HL-60/S4 treated with phorbol 12-myristate 13-acetate at 8.2 ng/mL for 4 days and 3 days (cell line): ENCODE data around the gene PREX1.
"Not testable (repeated sequence)": the region's sequence is repeated elsewhere in the genome, so short reads cannot be mapped to it uniquely, and the experiment has no call there.

ENCODE experiments used
- in situ Hi-C: fragments of 300-500 bp; cut with MboI; formaldehyde crosslinking; loops from 2 replicates; pipeline ENCODE4 v1.15.0; 2022; ENCODE audit warnings: low sequenced_read_pairs

The PREX1 gene

DNA sequence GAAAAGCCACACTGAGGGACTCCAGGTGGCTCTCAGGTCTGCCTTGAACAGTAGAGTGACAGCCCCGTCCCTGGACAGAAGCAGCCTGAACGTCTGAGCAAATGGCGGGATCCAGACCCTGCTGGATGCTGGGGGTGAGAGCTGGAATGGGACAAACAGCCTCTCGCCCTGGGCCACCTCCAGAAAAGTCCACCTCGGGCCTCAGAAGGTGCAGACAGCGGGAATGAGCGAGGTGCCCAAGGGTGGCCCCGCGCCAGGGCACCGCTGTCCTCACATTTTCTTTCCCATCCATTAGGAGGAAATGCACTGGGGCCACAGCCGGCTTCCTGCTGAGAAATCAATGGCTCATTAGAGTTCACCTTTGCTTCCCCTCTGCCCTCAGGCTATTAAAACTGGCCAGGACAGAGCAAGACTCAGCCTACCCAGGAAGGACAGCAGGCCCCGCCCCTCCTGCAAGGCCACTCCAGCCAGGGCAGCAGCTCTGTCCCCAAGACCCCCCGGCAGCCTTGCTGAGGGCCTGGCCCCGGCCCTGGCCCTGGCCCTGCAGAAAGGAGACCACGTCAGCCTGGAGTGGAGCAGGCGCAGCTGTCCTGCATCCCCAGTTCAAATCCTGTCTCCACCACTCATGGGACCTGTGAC lies 229.4 kb downstream of the PREX1 start:
- in situ Hi-C loops, result not testable (repeated sequence)

DNA sequence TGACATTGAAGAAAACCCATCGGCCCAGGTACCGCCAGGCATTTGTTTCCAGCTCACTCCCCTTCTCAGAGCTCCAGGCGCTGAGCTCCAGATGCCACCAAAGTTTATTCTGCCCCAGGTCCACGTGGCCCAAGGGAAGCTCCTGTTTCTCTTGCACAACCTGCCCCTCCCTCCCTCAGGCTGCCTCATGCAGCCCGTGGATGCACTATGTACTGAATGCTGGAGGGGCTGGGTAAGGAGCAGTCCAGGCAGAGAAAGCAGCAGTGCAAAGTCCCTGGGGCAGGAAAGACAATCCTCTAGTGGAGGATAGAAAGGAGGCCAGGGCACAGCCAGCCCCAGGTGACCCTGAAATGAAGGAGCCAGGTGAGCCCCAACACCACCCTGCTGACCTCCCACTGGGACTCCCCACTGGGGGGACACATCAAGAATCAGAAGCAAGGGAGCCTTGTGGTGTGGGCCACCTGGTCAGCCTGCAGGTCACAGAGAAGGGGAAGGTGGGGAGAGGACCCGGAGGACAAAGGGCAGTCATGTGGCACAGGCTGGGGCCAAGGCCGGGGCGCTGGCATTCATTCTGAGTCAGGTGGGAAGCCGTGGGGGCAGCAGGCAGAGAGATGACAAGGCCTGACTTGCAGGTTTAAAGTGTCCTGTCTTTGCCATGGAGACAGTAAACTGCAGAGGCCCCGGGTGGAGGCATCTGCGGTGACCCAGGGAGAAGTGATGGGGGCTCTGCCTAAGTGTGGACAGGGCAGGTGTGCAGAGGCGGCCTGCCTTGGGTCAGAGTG lies 230.1 kb downstream of the PREX1 start:
- in situ Hi-C loops, result no loop called here

DNA sequence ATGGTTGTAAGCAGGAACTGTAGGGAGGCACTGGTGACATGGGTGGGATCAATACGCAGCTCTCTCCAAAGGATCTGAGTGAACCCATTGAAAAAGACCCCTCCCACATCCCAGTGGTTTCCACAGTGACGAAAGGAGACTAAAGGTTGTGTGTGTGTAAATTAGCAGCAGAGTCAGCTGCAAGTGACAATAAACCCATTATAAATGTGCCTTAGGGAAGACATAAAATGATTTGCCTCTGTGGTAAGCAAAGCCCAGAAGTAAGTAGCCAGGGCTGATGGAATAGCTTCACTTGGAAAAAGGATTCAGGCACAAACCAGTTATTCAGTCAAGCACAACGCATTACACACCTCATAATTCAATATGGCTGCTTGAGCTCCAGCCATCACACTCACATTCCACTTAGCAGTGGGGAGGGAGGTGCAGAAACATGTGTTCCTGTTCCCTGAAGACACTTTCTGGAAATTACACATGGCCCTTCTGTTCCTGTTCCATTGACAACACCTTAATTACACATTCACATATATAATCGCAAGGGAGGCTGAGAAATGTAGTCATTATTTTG lies 231.4 kb downstream of the PREX1 start:
- in situ Hi-C loops, result no loop called here

GRCh38 chr20:48595495-48596333 lies 232.1 kb downstream of the PREX1 start:
- in situ Hi-C loops, result no loop called here

- in situ Hi-C loops, result no loop called here
These were observed 233.3 kb downstream of the PREX1 start for GRCh38 chr20:48594533-48594932.

DNA sequence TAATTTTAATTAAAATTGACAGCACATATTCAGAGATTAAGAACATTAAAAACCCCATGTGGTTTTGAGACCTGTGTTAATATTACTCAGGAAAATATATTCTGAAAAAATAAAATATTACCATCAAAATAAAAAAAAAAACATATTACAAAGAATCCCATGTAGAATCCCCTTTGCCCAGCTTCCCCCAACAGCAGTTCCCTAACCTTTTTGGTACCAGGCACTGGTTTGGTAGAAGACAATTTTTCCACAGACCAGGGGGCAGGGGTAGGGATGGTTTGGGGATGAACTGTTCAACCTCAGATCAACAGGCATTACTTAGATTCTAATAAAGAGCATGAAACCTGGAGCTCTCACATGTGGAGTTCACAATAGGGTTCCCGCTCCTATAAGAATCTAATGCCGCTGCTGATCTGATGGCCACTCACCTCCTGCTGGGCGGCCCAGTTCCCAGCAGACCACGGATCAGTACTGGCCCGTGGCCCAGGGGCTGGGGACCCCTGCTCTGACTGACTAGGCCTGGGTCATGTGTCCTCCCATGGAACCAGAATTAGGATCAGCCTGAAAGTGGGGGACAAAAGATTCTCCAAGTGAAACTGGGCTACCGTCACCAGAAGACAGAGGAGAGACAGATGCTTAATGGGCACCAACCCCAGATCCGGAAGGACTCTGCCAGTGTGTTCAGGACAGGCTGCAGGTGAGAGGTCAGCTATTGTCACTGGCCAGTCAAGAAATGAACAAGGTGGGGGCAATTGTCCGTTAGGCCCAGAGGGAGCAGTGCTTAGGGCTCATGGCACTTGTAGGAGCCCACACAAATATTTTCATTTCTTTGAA lies 235.5 kb downstream of the PREX1 start:
- in situ Hi-C loops, result no loop called here

- in situ Hi-C loops, result no loop called here
These were observed 241.1 kb downstream of the PREX1 start for GRCh38 chr20:48586730-48587129.

DNA sequence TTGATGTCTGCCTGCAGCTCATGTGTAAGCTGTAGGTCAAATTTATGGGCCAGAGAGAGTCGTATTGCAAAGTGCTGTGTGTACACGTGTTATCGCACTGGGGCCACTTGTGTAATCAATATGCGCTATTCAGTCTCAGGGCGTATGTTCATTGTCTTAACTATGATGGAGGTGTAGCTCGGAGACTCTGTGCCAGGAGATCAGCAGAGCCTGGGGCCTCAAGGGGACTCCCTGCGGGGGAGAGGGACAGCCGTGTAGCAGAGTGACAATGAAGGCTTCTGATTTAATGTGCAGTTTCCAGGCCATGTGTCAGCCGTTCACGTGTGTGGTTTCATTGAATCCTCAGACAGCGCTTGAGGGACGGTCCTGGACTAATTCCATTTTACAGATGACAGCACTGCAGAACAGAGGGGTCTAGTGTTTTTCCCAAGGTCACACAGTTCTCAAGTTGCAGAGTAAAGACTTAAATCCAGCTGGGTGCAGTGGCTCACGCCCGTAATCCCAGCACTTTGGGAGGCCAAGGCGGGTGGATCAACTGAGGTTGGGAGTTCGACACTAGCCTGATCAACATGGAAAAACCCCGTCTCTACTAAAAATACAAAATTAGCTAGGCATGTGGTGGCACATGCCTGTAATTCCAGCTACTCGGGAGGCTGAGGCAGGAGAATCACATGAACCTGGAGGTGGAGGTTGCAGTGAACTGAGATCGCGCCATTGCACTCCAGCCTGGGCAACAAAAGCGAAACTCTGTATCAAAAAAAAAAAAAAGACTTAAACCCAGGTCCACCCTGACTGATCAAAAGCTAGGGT lies 242.5 kb downstream of the PREX1 start:
- in situ Hi-C loops, result no loop called here

GRCh38 chr20:48584391-48585060 lies 243.3 kb downstream of the PREX1 start:
- in situ Hi-C loops, result no loop called here

DNA sequence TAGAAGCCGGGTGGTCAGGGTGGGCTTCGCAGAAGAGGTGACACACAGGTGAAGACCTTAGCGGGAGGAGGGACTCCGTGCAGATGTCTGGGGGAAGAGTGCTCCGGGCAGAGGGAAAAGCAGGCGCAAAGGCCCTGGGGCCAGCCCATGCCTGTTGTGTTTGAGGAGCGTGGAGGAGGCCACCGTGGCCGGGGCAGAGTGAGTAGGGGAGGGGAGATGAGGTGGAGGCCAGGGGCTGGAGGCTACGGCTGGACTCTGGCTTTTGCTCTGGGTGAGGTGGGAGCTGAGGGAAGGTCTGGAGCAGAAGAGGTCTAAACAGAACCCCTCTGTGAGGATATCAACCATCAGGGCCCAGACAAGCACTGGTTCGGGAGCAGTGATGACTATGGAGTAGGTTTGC lies 244.0 kb downstream of the PREX1 start:
- in situ Hi-C loops, result no loop called here

DNA sequence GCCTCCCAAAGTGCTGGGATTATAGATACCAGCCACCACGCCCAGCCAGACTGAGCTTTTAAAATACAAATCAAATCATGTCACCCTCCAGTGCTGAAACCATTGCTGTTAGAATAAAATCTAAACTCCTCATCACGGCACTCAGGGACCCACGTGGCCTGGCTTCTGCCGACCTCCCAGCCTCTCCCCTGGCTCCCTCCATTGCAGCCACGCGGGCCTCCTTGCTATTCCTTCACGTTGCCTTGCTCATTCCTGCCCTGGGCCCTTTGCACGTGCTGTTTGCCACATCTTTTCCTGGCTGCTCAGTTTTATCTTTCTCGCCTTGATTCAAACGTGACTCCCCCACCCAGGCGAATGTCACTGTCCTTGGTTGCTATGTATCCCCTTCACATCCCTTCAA lies 244.6 kb downstream of the PREX1 start:
- in situ Hi-C loops, result no loop called here

GRCh38 chr20:48582673-48582985 lies 245.2 kb downstream of the PREX1 start:
- in situ Hi-C loops, result no loop called here

- in situ Hi-C loops, result no loop called here
These were observed 246.6 kb downstream of the PREX1 start for GRCh38 chr20:48581167-48581566.

- in situ Hi-C loops, result no loop called here
These were observed 249.3 kb downstream of the PREX1 start for GRCh38 chr20:48578397-48579098.

- in situ Hi-C loops, result no loop called here
These were observed 250.2 kb downstream of the PREX1 start for GRCh38 chr20:48577557-48577956.

DNA sequence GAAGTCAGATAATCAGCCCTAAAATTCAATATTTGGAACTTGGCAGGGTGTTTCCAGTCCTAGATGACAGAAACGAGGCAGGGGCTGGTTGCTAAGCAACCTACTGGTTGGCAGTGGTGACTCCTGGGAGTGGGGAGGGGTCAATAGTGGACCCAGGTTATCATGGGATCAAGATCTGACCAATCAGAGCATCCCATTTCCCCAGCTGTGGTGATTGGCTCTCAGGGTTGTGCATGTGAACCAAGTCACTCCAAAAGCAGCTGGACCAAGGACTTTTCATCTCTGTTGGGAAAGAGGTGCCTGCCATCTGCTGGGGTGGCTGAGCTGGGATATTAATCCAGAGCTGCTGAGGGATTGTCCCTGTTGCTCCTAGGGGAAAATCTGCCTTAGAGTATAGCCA lies 253.4 kb downstream of the PREX1 start:
- in situ Hi-C loops, result no loop called here
